Measurements from ENCODE around the gene DDX60.

- TF ChIP-seq EZH2 (IDR thresholded peaks at IDR 0.05; ENCODE audit: borderline replicate concordance, low read depth, low read length, poor library complexity, severe bottlenecking) (no peak), CTCF (conservative IDR thresholded peaks at IDR 0.05; ENCODE audit: low read depth, low read length) (no peak)
These were observed 53.2 kb downstream of the DDX60 start for GRCh38 chr4:168265327-168265726.

Measured in A673 (cell line).